Pancreas (tissue), 10 donors: ENCODE results near the gene PKNOX2. TPM values are rescaled to one million over a fixed set of nuclear protein-coding genes. Genes with fewer than 3 reads are reported as not detected.
A peak's percentile ranks its signal among the peaks of the same experiment; 100 is the strongest.

Source experiments
- ATAC-seq, 4 donors: fragments of 200-7000 bp; cut with Tn5 transposase; one replicate each; pipeline versions ENCODE4 v1.8.0 to v1.9.1; 2020; ENCODE audit warnings: mild to moderate bottlenecking in 4 of 4, moderate library complexity in 4 of 4
- DNase-seq, 6 donors: peaks; one replicate each; pipeline ENCODE4 v3.0.0-alpha.2; 2020
- FAIRE-seq: peaks from 2 replicates; lab custom pipeline; 2012; peaks lifted over from hg19 to GRCh38; lab: Jason Lieb, UNC
- H3K27ac ChIP-seq, 4 donors: fragments of 200-600 bp; sonication (generic); 1 replicate in 3 of 4; 2 replicates in 1 of 4; pipeline versions ENCODE4 v1.5.0 to v1.8.0; 2020
- H3K27me3 ChIP-seq, 4 donors: fragments of 200-600 bp; one replicate each; pipeline ENCODE4 v1.8.0; 2021
- H3K36me3 ChIP-seq, 3 donors: fragments of 200-600 bp; sonication (generic) in 1 of 3; one replicate each; pipeline versions ENCODE4 v1.5.0 to v1.8.0; 2020 to 2021
- H3K4me1 ChIP-seq, 3 donors: fragments of 200-600 bp; one replicate each; pipeline ENCODE4 v1.8.0; 2021
- H3K4me3 ChIP-seq, 4 donors: fragments of 200-600 bp; sonication (generic) in 2 of 4; one replicate each; pipeline versions ENCODE4 v1.5.0 to v1.8.0; 2020 to 2021
- H3K9me3 ChIP-seq, 4 donors: fragments of 200-600 bp; one replicate each; pipeline ENCODE4 v1.8.0; 2021
- WGBS, 2 donors: extraction: QIAGEN DNeasy Blood & Tissue Kit; methylation state at CpG; one replicate each; pipeline ENCODE4 v1.1.7; 2013; 5-methylcytosine and 5-hydroxymethylcytosine counted together
- intact Hi-C, 3 donors: fragments of 100-400 bp; cut with DNase I; formaldehyde crosslinking; loops; one replicate each; pipeline versions ENCODE4 v1.11.1 to v1.14.2; 2022
- polyA plus RNA-seq, 2 donors: library from polyadenylated mRNA; stranded (reverse); fragments of 200-250 nt; gene quantifications; one replicate each; pipeline ENCODE4 v1.2.3, GENCODE V29; 2013
- total RNA-seq, 6 donors: library from RNA; stranded (reverse); fragmentation: NEBNext Ultra II Directional in 4 of 6; extraction: Animal tissue kit (Norgen Biotek cat#: 25700) in 4 of 6; gene quantifications; one replicate each; pipeline versions ENCODE4 v1.2.1 to v1.2.4, GENCODE V29; 2021 to 2023
- TF ChIP-seq, protein P1 (sequence below), 4 donors: fragments of 200-600 bp; sonication (generic) in 3 of 4; IDR thresholded peaks; one replicate each; pipeline versions ENCODE4 v1.5.0 to v1.8.0; 2021; ENCODE audit warnings: antibody characterized with exemption in 4 of 4
- donor health status: healthy with polysubstance abuse.
- donor health status: DM: no; HTN: no; CAD: no; lungs with moderate emphysema.
- donor health status: DM: no; HTN: no; CAD: no.
- donor health status: control.
- donor health status: control.
- donor health status: Bipolar disorder and iron deficiency.
- donor health status: DM: yes; HTN: yes; CAD: no.
- donor health status: DM: no; HTN: no; CAD: no.
- donor health status: DM: no; HTN: no; CAD: no.
- donor health status: DM: yes; HTN: yes; CAD: no.

PKNOX2 gene
- total and polyA plus RNA-seq, 8 donors: 3.4 to 8.1 (median 5.8) TPM

DNA sequence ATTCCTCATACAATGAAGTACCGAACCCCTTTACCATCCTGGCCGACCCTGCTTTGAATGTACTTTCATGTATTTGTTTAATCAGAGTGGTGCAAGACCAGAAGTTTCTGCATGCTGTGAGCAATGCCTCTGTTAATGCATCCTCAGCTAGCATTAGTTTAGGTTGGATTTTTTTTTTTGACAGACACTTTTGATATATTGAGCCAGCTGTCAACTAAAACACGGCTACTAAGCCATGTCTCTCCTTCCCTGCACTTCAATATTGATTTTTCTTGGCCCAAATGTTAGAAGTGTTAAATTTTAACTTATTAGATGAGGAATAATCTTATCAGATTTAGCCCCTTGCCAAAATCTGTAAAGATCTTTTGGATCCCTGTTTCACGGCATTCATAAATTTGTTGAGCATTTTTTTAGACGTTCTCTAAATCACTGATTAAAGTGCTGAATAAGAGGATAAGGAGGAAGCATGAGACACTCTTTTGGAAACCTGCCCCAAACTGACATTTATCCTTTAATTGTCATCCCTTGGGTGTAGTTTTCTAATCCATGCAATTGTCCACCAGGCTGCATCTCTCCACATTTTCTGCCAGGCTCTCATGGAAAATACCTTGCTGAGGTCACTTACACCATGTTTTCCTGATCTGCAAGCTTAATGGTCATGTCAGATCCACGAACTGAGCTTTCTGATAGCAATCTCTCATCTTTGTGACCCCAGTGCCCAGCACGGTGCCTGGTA, 200.8 kb downstream of the PKNOX2 start:
- ATAC-seq (peak in 2 of 4 donors; percentile 22 to 68), FAIRE-seq (no peak), DNase-seq (no peak)
- H3K36me3 ChIP-seq: no peaks in the 10 kb centered on the region
- WGBS, 2 donors: 50 to 57% methylated on average over 7 of the region's 7 CpGs
- no peak overlapping the region for H3K4me3 ChIP-seq
- H3K27ac ChIP-seq: no peak overlapping the region
- TF ChIP-seq, protein P1, sequence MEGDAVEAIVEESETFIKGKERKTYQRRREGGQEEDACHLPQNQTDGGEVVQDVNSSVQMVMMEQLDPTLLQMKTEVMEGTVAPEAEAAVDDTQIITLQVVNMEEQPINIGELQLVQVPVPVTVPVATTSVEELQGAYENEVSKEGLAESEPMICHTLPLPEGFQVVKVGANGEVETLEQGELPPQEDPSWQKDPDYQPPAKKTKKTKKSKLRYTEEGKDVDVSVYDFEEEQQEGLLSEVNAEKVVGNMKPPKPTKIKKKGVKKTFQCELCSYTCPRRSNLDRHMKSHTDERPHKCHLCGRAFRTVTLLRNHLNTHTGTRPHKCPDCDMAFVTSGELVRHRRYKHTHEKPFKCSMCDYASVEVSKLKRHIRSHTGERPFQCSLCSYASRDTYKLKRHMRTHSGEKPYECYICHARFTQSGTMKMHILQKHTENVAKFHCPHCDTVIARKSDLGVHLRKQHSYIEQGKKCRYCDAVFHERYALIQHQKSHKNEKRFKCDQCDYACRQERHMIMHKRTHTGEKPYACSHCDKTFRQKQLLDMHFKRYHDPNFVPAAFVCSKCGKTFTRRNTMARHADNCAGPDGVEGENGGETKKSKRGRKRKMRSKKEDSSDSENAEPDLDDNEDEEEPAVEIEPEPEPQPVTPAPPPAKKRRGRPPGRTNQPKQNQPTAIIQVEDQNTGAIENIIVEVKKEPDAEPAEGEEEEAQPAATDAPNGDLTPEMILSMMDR (IDR thresholded peaks at IDR 0.05): no peak
- no peaks in the 10 kb centered on the region for H3K27me3 ChIP-seq
- no peaks in the 10 kb centered on the region for H3K9me3 ChIP-seq
- H3K4me1 ChIP-seq: no peaks in the 10 kb centered on the region
- intact Hi-C loops: no loop called here

DNA sequence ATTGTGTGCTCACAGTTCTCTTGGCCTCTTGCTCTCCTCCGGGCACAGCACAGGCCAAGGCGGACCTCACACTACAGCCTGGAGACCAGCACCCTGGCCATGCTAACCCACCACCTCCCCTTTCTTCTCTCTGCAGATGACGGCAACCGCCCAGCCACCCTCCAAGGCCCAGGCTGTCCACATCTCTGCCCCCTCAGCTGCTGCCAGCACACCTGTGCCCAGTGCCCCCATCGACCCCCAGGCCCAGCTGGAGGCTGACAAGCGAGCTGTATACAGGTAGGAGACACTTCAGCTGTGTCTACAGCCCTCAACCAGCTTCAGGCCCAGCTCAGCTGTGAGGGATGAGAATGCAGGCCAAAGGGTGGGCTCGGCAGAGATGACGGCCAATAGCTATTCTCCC, 203.2 kb downstream of the PKNOX2 start:
- intact Hi-C loops: no loop called here
- H3K4me3 ChIP-seq: no peak overlapping the region
- TF ChIP-seq, protein P1 (IDR thresholded peaks at IDR 0.05): no peak
- no peak for FAIRE-seq
- no peak overlapping the region for H3K27ac ChIP-seq
- H3K36me3 ChIP-seq: no peaks in the 10 kb centered on the region
- H3K9me3 ChIP-seq: no peaks in the 10 kb centered on the region
- no peak for ATAC-seq
- H3K4me1 ChIP-seq: no peaks in the 10 kb centered on the region
- no peak for DNase-seq
- no peaks in the 10 kb centered on the region for H3K27me3 ChIP-seq
- 83 to 91% methylated on average over 8 of the region's 8 CpGs for WGBS, 2 donors

DNA sequence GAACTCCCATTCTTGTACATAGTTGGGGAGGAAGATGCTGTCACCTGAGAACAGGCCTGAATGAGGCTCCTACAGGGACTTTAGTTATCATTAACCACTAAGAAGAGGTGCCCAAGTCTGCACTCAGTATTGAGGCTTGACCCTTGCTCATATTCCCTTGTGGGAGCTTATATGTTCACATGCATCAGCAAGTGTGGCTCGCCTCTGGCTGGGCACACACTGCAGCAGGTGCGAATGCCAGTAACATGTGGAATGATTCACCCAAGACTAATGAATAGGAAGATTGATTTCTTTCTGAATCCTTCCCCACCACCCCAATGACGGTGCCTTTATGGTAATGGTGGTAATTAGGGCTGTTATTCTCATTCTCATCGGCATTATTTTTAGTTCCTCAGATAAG, 204.2 kb downstream of the PKNOX2 start:
- intact Hi-C loops: no loop called here
- ATAC-seq (no peak), FAIRE-seq (no peak), DNase-seq (no peak)
- Histone ChIP-seq H3K36me3 (no peaks in the 10 kb centered on the region), H3K27ac (no peak overlapping the region), H3K4me1 (no peaks in the 10 kb centered on the region), H3K4me3 (no peak overlapping the region), H3K9me3 (no peaks in the 10 kb centered on the region), H3K27me3 (no peaks in the 10 kb centered on the region)
- 81 to 84% methylated on average over 4 of the region's 4 CpGs for WGBS, 2 donors
- TF ChIP-seq, protein P1 (IDR thresholded peaks at IDR 0.05): no peak

DNA sequence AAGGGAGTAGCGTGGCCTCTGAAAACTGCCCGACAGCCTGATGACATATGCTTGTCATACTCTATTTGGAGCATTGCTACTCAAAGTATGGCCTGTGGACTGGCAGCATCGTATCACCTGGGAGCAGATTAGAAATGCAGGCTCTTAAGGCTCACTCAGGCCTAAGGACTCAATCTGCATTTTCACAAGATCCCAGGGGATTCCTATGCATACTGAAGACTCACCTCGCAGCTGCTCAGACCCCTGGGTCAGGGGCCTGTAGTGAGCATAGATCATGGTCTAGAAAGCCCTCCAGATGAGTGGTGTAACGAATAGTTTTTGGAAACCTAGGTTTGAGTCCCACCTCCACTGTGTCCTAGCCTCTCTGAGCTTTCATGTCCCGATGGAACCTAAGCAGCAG, 205.3 kb downstream of the PKNOX2 start:
- Histone ChIP-seq H3K4me3 (no peak overlapping the region), H3K36me3 (no peaks in the 10 kb centered on the region), H3K27ac (no peak overlapping the region), H3K4me1 (no peaks in the 10 kb centered on the region), H3K27me3 (no peaks in the 10 kb centered on the region), H3K9me3 (no peaks in the 10 kb centered on the region)
- 86 to 92% methylated on average over 6 of the region's 6 CpGs for WGBS, 2 donors
- FAIRE-seq (no peak), ATAC-seq (no peak), DNase-seq (no peak)
- TF ChIP-seq, protein P1 (IDR thresholded peaks at IDR 0.05): no peak
- intact Hi-C loops: no loop called here
